GM12891 (cell line): ENCODE measurements around the gene PLCB1.

ENCODE experiments used
- POLR2AphosphoS5 ChIP-seq: IDR thresholded peaks from 2 replicates; pipeline ENCODE4 v1.6.1; 2011; ENCODE audit warnings: low read depth, low read length, control low read depth
- POU2F2 ChIP-seq: IDR thresholded peaks from 2 replicates; pipeline ENCODE4 v1.6.1; 2011; ENCODE audit warnings: low read depth, mild to moderate bottlenecking, control low read depth, low read length, moderate library complexity
- TAF1 ChIP-seq: IDR thresholded peaks from 2 replicates; pipeline ENCODE4 v1.6.1; 2011; ENCODE audit warnings: low read depth, low read length, control low read depth

- TF ChIP-seq POLR2AphosphoS5 (no peak), POU2F2 (no peak), TAF1 (no peak)
Observed at GRCh38 chr20:8293750-8294149, 161.7 kb downstream of the PLCB1 start.
